Mammary microvascular endothelial cell (primary cell): ENCODE data around the gene MAPK14. TPM values are rescaled to one million over a fixed set of nuclear protein-coding genes. Genes with fewer than 3 reads are reported as not detected.

Experiments used
- total RNA-seq: library from RNA; depleted of rRNA; stranded (reverse); fragments of >200 nt; gene quantifications from 2 replicates; pipeline ENCODE4 v1.2.3, GENCODE V29; 2015

The MAPK14 gene
- 38.0 TPM in 2 replicates for total RNA-seq

GRCh38 chr6:36027501-36028087 lies at the start of gene MAPK14:
Gene MAPK14, plus strand, starts transcription at chr6:36027808. Its CDS starts 350 bp downstream, at chr6:36028158.

GRCh38 chr6:36023996-36024795 lies 3.4 kb upstream of the MAPK14 start, which contains the start of gene SLC26A8:
Gene SLC26A8, minus strand, starts transcription at chr6:36024641. Its CDS starts 4,934 bp downstream, at chr6:36019707.

GRCh38 chr6:36129941-36130666 lies 102.5 kb downstream of the MAPK14 start, which contains the start of gene MAPK13:
Gene MAPK13, plus strand, starts transcription at chr6:36130513. Its CDS starts 70 bp downstream, at chr6:36130583.

Other genes starting within 250 kb of the MAPK14 start
- gene CLPSL1, start 246.8 kb upstream of the MAPK14 start, total RNA-seq: not detected in 2 replicates
- gene CLPS, start 230.5 kb upstream of the MAPK14 start, total RNA-seq: not detected in 2 replicates
- gene LHFPL5, start 222.5 kb upstream of the MAPK14 start, total RNA-seq: 0.20 TPM in 1 of 2 replicates, not detected in the other
- gene SRPK1, start 106.7 kb upstream of the MAPK14 start, total RNA-seq: 46.8 and 50.1 TPM in 2 replicates
- not detected in 2 replicates for gene SLC26A8, start 3.2 kb upstream of the MAPK14 start, total RNA-seq
- 4.0 and 5.9 TPM in 2 replicates for gene MAPK13, start 102.7 kb downstream of the MAPK14 start, total RNA-seq
- 6.6 and 8.1 TPM in 2 replicates for gene BRPF3, start 168.9 kb downstream of the MAPK14 start, total RNA-seq
- not detected in 2 replicates for gene PNPLA1, start 242.3 kb downstream of the MAPK14 start, total RNA-seq